GM21515 (cell line): Measurements from ENCODE around the gene FREM2.

Experiments
- ATAC-seq: cut with Tn5 transposase; IDR thresholded peaks from one replicate; pipeline ENCODE4 v1.9.1; 2021; ENCODE audit not compliant: unreplicated experiment

FREM2 gene

GRCh38 chr13:38687246-38688229, 661 bp downstream of the FREM2 start:
- no peak for ATAC-seq

GRCh38 chr13:38688674-38689073, 1.8 kb downstream of the FREM2 start:
- ATAC-seq: no peak

- no peak for ATAC-seq
Observed at GRCh38 chr13:38690231-38690630, 3.4 kb downstream of the FREM2 start.

GRCh38 chr13:38693168-38693567, 6.3 kb downstream of the FREM2 start:
- no peak for ATAC-seq

GRCh38 chr13:38693641-38694040, 6.8 kb downstream of the FREM2 start:
- no peak for ATAC-seq

GRCh38 chr13:38697197-38697596, 10.3 kb downstream of the FREM2 start:
- no peak for ATAC-seq

- ATAC-seq: no peak
Observed at GRCh38 chr13:38697628-38698333, 10.9 kb downstream of the FREM2 start.

GRCh38 chr13:38700051-38700450, 13.2 kb downstream of the FREM2 start:
- no peak for ATAC-seq

GRCh38 chr13:38702669-38703068, 15.8 kb downstream of the FREM2 start:
- ATAC-seq: no peak

GRCh38 chr13:38703255-38703654, 16.4 kb downstream of the FREM2 start:
- no peak for ATAC-seq

GRCh38 chr13:38705365-38705764, 18.5 kb downstream of the FREM2 start:
- no peak for ATAC-seq

GRCh38 chr13:38707460-38707859, 20.6 kb downstream of the FREM2 start:
- no peak for ATAC-seq

- ATAC-seq: no peak
Observed at GRCh38 chr13:38713046-38713445, 26.2 kb downstream of the FREM2 start.

GRCh38 chr13:38718374-38718773, 31.5 kb downstream of the FREM2 start:
- no peak for ATAC-seq

- ATAC-seq: no peak
Observed at GRCh38 chr13:38730332-38730731, 43.5 kb downstream of the FREM2 start.

- no peak for ATAC-seq
Observed at GRCh38 chr13:38733146-38733545, 46.3 kb downstream of the FREM2 start.

- ATAC-seq: no peak
Observed at GRCh38 chr13:38735665-38736440, 49.0 kb downstream of the FREM2 start.

- ATAC-seq: no peak
Observed at GRCh38 chr13:38743466-38743865, 56.6 kb downstream of the FREM2 start.

- ATAC-seq: no peak
Observed at GRCh38 chr13:38752686-38753085, 65.8 kb downstream of the FREM2 start.

- no peak for ATAC-seq
Observed at GRCh38 chr13:38753878-38754277, 67.0 kb downstream of the FREM2 start.

GRCh38 chr13:38755793-38756192, 68.9 kb downstream of the FREM2 start:
- no peak for ATAC-seq
